GM23338 (cell line): Measurements from ENCODE around the gene CDON. TPM values are rescaled to one million over a fixed set of nuclear protein-coding genes. Genes with fewer than 3 reads are reported as not detected.

Experiments used
- ATAC-seq: fragments of 200-7000 bp; cut with Tn5 transposase; 3 replicates; pipeline ENCODE4 v1.9.1; 2020
- DNase-seq: peaks from one replicate; pipeline ENCODE4 v3.0.0-alpha.2; 2015; ENCODE audit warnings: low spot score
- H2AFZ ChIP-seq: fragments of 200-600 bp; sonication (generic); 2 replicates; pipeline ENCODE4 v1.8.0; 2016; ENCODE audit warnings: antibody characterized with exemption, mild to moderate bottlenecking, moderate library complexity
- H3F3A ChIP-seq: fragments of 200-600 bp; sonication (generic); replicated peaks from 2 replicates; pipeline ENCODE4 v1.8.0; 2017; ENCODE audit warnings: antibody characterized with exemption, mixed run types, low read depth
- H3K27ac ChIP-seq: fragments of 200-600 bp; sonication (generic); 2 replicates; pipeline ENCODE4 v1.6.1; 2016; ENCODE audit warnings: low read depth
- H3K27me3 ChIP-seq: fragments of 200-600 bp; sonication (generic); 2 replicates; pipeline ENCODE4 v1.8.0; 2016; ENCODE audit warnings: mild to moderate bottlenecking, mixed run types, moderate library complexity; ENCODE audit not compliant: insufficient read depth
- H3K36me3 ChIP-seq: fragments of 200-600 bp; sonication (generic); 2 replicates; pipeline ENCODE4 v1.8.0; 2016; ENCODE audit warnings: mild to moderate bottlenecking; ENCODE audit not compliant: insufficient read depth
- H3K4me1 ChIP-seq: fragments of 200-600 bp; sonication (generic); 2 replicates; pipeline ENCODE4 v1.8.0; 2016; ENCODE audit warnings: mild to moderate bottlenecking, moderate library complexity; ENCODE audit not compliant: insufficient read depth
- H3K4me2 ChIP-seq: fragments of 200-600 bp; sonication (generic); 2 replicates; pipeline ENCODE4 v1.7.1; 2017; ENCODE audit warnings: mixed run types
- H3K4me3 ChIP-seq: fragments of 200-600 bp; sonication (generic); 2 replicates; pipeline ENCODE4 v1.6.1; 2016; ENCODE audit warnings: mixed run types
- H3K79me2 ChIP-seq: fragments of 200-600 bp; sonication (generic); replicated peaks from 2 replicates; pipeline ENCODE4 v1.8.0; 2017; ENCODE audit warnings: mild to moderate bottlenecking; ENCODE audit not compliant: insufficient read depth
- H3K9me2 ChIP-seq: fragments of 200-600 bp; sonication (generic); 2 replicates; pipeline ENCODE4 v1.8.0; 2017; ENCODE audit not compliant: insufficient read depth
- H4K20me1 ChIP-seq: fragments of 200-600 bp; sonication (generic); replicated peaks from 2 replicates; pipeline ENCODE4 v1.8.0; 2017; ENCODE audit warnings: mild to moderate bottlenecking; ENCODE audit not compliant: insufficient read depth
- H3K27ac Mint-ChIP-seq: 2 replicates; pipeline ENCODE4 v1.8.0; 2020; ENCODE audit warnings: inconsistent platforms, mild to moderate bottlenecking, moderate library complexity, mixed read lengths
- H3K27me3 Mint-ChIP-seq: 3 replicates; pipeline ENCODE4 v1.8.0; 2022; ENCODE audit warnings: low read depth, mild to moderate bottlenecking, moderate library complexity, mixed read lengths, inconsistent platforms; ENCODE audit not compliant: insufficient read depth, poor library complexity
- H3K36me3 Mint-ChIP-seq: 3 replicates; pipeline ENCODE4 v1.8.0; 2021; ENCODE audit warnings: low read depth, mild to moderate bottlenecking, inconsistent platforms, moderate library complexity, mixed read lengths
- H3K4me1 Mint-ChIP-seq: 3 replicates; pipeline ENCODE4 v1.8.0; 2020; ENCODE audit warnings: mild to moderate bottlenecking, inconsistent platforms, mixed read lengths
- H3K4me3 Mint-ChIP-seq: 3 replicates; pipeline ENCODE4 v1.8.0; 2021; ENCODE audit warnings: moderate library complexity, mild to moderate bottlenecking, inconsistent platforms, mixed read lengths
- H3K9me3 Mint-ChIP-seq: 3 replicates; pipeline ENCODE4 v1.8.0; 2020; ENCODE audit warnings: moderate library complexity, mild to moderate bottlenecking, inconsistent platforms, mixed read lengths
- CREB1 ChIP-seq: fragments of 250-450 bp; sonication (Bioruptor Pico); IDR thresholded peaks from 2 replicates; pipeline ENCODE4 v1.5.0; 2020; ENCODE audit warnings: low read depth, mild to moderate bottlenecking, moderate library complexity
- CTCF ChIP-seq, 2 experiments: fragments of 200-600 bp in 1 of 2; sonication (generic) in 1 of 2; conservative IDR thresholded peaks; 2 replicates each; pipeline versions ENCODE4 v1.5.1 to v1.6.1; 2016 to 2017; ENCODE audit warnings: antibody characterized with exemption in 2 of 2, low read depth in 2 of 2, mild to moderate bottlenecking in 2 of 2, moderate library complexity in 1 of 2
- ETS1 ChIP-seq: IDR thresholded peaks from 2 replicates; pipeline ENCODE4 v1.6.1; 2016; ENCODE audit warnings: antibody characterized with exemption
- EZH2 ChIP-seq: fragments of 200-600 bp; sonication (generic); IDR thresholded peaks from one replicate; pipeline ENCODE4 v1.8.0; 2017; ENCODE audit warnings: antibody characterized with exemption, mild to moderate bottlenecking, low read depth; ENCODE audit not compliant: unreplicated experiment
- JUNB ChIP-seq: IDR thresholded peaks from one replicate; pipeline ENCODE4 v1.6.1; 2016; ENCODE audit warnings: antibody characterized with exemption; ENCODE audit not compliant: unreplicated experiment
- NANOG ChIP-seq: IDR thresholded peaks from 2 replicates; pipeline ENCODE4 v1.6.1; 2016; ENCODE audit warnings: antibody characterized with exemption, borderline replicate concordance
- POLR2AphosphoS5 ChIP-seq: IDR thresholded peaks from 2 replicates; pipeline ENCODE4 v1.6.1; 2016; ENCODE audit warnings: antibody characterized with exemption, low read depth
- REST ChIP-seq: IDR thresholded peaks from one replicate; pipeline ENCODE4 v1.6.1; 2018; ENCODE audit warnings: antibody characterized with exemption; ENCODE audit not compliant: unreplicated experiment
- STAT1 ChIP-seq: IDR thresholded peaks from one replicate; pipeline ENCODE4 v1.6.1; 2016; ENCODE audit warnings: antibody characterized with exemption; ENCODE audit not compliant: unreplicated experiment
- ZNF114 ChIP-seq: fragments of 250-450 bp; sonication (Bioruptor Pico); IDR thresholded peaks from 2 replicates; pipeline ENCODE4 v1.5.0; 2020; ENCODE audit warnings: mild to moderate bottlenecking, moderate library complexity
- polyA plus RNA-seq: library from polyadenylated mRNA; unstranded; fragments of >200 nt; fragmentation: Nextera tagmentation; extraction: Ambion mirVana; gene quantifications from 2 replicates; pipeline ENCODE4 v1.2.1, GENCODE V29; 2016
- total RNA-seq: library from RNA; depleted of rRNA; stranded (reverse); fragments of >200 nt; shearing (Covaris generic); gene quantifications from 2 replicates; pipeline ENCODE4 v1.2.3, GENCODE V29; 2014

Gene CDON
- total and polyA plus RNA-seq, 2 experiments from 2014 or later, result 4.1 to 35.5 TPM

GRCh38 chr11:125992893-125993292 is 69.8 kb downstream of the CDON start:
- 0 out of 2 replicates have a peak, but pooled peaks cover 2% of the 10 kb centered on the region for H4K20me1 ChIP-seq
- H3K36me3 ChIP-seq, result peaks cover 3% of the 10 kb centered on the region; the same call in 1 of the 2 replicates
- Mint-ChIP-seq H3K9me3 (no peaks in the 10 kb centered on the region), H3K27me3 (no peaks in the 10 kb centered on the region), H3K27ac (no peak overlapping the region), H3K4me3 (no peak overlapping the region), H3K4me1 (peaks cover 9% of the 10 kb centered on the region), H3K36me3 (peaks cover 11% of the 10 kb centered on the region; the same call in 2 of the 3 replicates)
- peak; percentile 57 for DNase-seq
- H2AFZ ChIP-seq, result no peak overlapping the region
- H3F3A ChIP-seq, result no peaks in the 10 kb centered on the region
- no peak overlapping the region for H3K4me3 ChIP-seq
- no peaks in the 10 kb centered on the region for H3K79me2 ChIP-seq
- H3K4me2 ChIP-seq, result peak overlapping the region; percentile 9; the same call in 1 of the 2 replicates
- no peak for ATAC-seq
- H3K27ac ChIP-seq, result peak overlapping the region; percentile 1; the same call in 1 of the 2 replicates
- H3K27me3 ChIP-seq, result no peaks in the 10 kb centered on the region
- no peaks in the 10 kb centered on the region for H3K9me2 ChIP-seq
- no peak for TF ChIP-seq POLR2AphosphoS5
- no peak for TF ChIP-seq ZNF114 (CRISPR knock-in tag)
- TF ChIP-seq CTCF (conservative IDR thresholded peaks at IDR 0.05; ENCODE audit: low read depth in 2 of 2), result no peak
- TF ChIP-seq STAT1, result no peak
- TF ChIP-seq NANOG, result no peak
- no peak for TF ChIP-seq CREB1 (CRISPR knock-in tag)
- no peak for TF ChIP-seq EZH2
- TF ChIP-seq ETS1, result no peak
- no peak for TF ChIP-seq JUNB
- TF ChIP-seq REST, result no peak
- H3K4me1 ChIP-seq, result peaks cover 14% of the 10 kb centered on the region
